Upper lobe of left lung (tissue), 4 donors: ENCODE measurements around the gene RAB29.

Experiments
- POLR2A ChIP-seq, 4 donors: fragments of 450-650 bp; IDR thresholded peaks; one replicate each; pipeline ENCODE4 v1.5.1; 2016 to 2017; ENCODE audit warnings: antibody characterized with exemption in 4 of 4, mild to moderate bottlenecking in 2 of 4
- POLR2AphosphoS5 ChIP-seq, 2 donors: sonication (generic); formaldehyde crosslinking; IDR thresholded peaks; one replicate each; pipeline ENCODE4 v1.5.1; 2017; ENCODE audit warnings: antibody characterized with exemption in 2 of 2
- TF ChIP-seq, protein P1 (sequence below), 6 experiments: fragments of 450-650 bp in 4 of 6; fragments of 200-600 bp in 2 of 6; sonication (generic) in 2 of 6; IDR thresholded peaks; one replicate each; pipeline ENCODE4 v1.5.1; 2016 to 2019; ENCODE audit warnings: antibody characterized with exemption in 6 of 6

DNA sequence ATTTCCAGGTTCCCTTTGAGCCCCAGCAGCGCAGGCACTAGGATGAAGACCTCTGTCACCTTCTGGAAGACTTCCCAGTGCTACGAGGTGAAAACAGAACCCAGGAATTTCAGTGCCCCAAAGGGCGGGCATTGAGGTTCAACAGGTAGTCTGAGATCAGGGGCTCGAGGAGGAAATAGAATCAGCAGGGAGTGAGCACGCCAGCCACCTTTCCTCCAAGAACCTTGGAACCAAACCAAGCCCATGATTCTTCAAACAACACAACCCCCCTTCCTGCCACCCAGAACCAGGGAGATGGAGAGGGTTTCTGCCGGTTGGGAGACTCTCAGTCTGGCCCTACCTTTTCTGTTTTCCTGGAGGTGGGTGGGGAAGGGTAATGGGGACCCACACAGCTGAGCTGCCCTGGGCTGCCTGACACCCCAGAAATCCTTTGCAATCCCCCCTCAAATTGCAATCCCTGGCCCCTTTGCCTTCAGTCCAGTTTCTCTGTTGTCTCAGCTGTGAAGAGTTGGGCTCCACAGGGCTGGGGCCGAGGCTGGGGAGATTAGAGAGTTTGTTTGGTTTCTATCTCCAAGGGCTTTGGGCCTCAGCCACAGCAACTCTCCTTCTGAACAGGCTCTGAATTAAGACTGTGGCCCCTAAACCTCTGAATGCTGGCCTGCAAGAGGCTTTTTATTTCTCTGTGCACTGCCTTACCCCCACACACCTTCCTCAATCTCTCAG lies 25.9 kb upstream of the RAB29 start:
- TF ChIP-seq POLR2A (IDR thresholded peaks at IDR 0.05) (no peak), POLR2AphosphoS5 (IDR thresholded peaks at IDR 0.05) (no peak)
- TF ChIP-seq, protein P1, sequence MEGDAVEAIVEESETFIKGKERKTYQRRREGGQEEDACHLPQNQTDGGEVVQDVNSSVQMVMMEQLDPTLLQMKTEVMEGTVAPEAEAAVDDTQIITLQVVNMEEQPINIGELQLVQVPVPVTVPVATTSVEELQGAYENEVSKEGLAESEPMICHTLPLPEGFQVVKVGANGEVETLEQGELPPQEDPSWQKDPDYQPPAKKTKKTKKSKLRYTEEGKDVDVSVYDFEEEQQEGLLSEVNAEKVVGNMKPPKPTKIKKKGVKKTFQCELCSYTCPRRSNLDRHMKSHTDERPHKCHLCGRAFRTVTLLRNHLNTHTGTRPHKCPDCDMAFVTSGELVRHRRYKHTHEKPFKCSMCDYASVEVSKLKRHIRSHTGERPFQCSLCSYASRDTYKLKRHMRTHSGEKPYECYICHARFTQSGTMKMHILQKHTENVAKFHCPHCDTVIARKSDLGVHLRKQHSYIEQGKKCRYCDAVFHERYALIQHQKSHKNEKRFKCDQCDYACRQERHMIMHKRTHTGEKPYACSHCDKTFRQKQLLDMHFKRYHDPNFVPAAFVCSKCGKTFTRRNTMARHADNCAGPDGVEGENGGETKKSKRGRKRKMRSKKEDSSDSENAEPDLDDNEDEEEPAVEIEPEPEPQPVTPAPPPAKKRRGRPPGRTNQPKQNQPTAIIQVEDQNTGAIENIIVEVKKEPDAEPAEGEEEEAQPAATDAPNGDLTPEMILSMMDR (IDR thresholded peaks at IDR 0.05) = no peak
